ENCODE measurements around the gene ERC1. TPM values are rescaled to one million over a fixed set of nuclear protein-coding genes. Genes with fewer than 3 reads are reported as not detected.

Gene ERC1
- total RNA-seq, 2 donors from 2014 or later, result 26.9 to 41.9 TPM

DNA sequence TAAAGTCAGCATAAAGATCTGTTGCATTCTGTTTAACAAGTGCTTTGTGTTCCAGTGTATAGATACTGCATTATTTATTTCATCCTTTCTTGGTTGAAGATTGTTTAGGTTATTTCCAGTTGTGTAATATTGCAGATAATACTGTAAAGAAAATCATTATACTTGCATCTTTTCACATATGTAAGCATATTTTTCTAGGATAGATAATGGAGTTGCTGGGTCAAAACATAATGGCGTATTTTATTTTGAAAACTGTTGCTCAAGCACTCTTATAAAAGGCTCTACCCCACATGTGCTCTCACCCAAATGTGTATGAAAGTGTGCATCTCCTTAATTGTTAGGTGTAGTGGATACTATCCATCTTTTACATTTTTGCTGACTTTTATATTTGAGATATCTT is 329.0 kb downstream of the ERC1 start:
- H3K9ac ChIP-seq (ENCODE audit: low read depth in 2 of 2, low read length in 2 of 2), result no peak overlapping the region
- no peaks in the 10 kb centered on the region for H3K36me3 ChIP-seq
- TF ChIP-seq CTCF (IDR thresholded peaks at IDR 0.05), result no peak
- no peaks in the 10 kb centered on the region for H3K27me3 ChIP-seq
- no peaks in the 10 kb centered on the region for H3K4me1 ChIP-seq
- no peak overlapping the region for H3K27ac ChIP-seq
- no peaks in the 10 kb centered on the region for H3K9me3 ChIP-seq
- no peak for DNase-seq
- intact Hi-C loops (cut with DNase I), result no loop called here
- H3K4me3 ChIP-seq, result no peak overlapping the region

GRCh38 chr12:1322821-1323220 is 331.8 kb downstream of the ERC1 start:
- intact Hi-C loops (cut with DNase I), result no loop called here
- Histone ChIP-seq H3K4me3 (no peak overlapping the region), H3K4me1 (no peaks in the 10 kb centered on the region), H3K36me3 (no peaks in the 10 kb centered on the region), H3K9me3 (no peaks in the 10 kb centered on the region), H3K27me3 (no peaks in the 10 kb centered on the region), H3K27ac (no peak overlapping the region), H3K9ac (ENCODE audit: low read depth in 2 of 2, low read length in 2 of 2) (no peak overlapping the region)
- no peak for TF ChIP-seq CTCF (IDR thresholded peaks at IDR 0.05)
- DNase-seq, result no peak

DNA sequence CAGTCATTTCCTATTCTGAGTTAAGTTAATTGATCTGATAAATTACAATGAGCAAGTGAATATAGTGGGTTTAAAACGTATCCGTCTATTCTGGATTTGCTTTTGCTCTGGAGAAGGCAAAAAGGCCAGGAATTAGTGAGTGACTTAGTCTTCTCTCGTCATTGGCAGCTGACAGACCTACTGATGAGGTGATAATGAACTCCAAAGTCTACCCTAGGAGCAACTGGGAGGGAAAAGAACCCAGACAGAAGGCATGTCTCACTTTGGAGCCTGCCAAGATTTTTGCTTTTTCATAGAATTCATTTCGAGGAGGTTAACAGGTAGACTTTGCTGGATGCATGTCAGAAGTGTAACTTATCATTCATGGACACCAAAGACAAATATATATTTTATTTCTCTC is 333.1 kb downstream of the ERC1 start:
- H3K36me3 ChIP-seq, result no peaks in the 10 kb centered on the region
- DNase-seq, result no peak
- H3K27me3 ChIP-seq, result no peaks in the 10 kb centered on the region
- H3K4me1 ChIP-seq, result no peaks in the 10 kb centered on the region
- H3K27ac ChIP-seq, result no peak overlapping the region
- no peaks in the 10 kb centered on the region for H3K9me3 ChIP-seq
- H3K9ac ChIP-seq (ENCODE audit: low read depth in 2 of 2, low read length in 2 of 2), result no peak overlapping the region
- intact Hi-C loops (cut with DNase I), result no loop called here
- H3K4me3 ChIP-seq, result no peak overlapping the region
- no peak for TF ChIP-seq CTCF (IDR thresholded peaks at IDR 0.05)

- TF ChIP-seq CTCF (IDR thresholded peaks at IDR 0.05), result no peak
- no peak overlapping the region for H3K9ac ChIP-seq (ENCODE audit: low read depth in 2 of 2, low read length in 2 of 2)
- no peak overlapping the region for H3K4me3 ChIP-seq
- H3K36me3 ChIP-seq, result no peaks in the 10 kb centered on the region
- H3K27me3 ChIP-seq, result no peaks in the 10 kb centered on the region
- intact Hi-C loops (cut with DNase I), result no loop called here
- H3K27ac ChIP-seq, result no peak overlapping the region
- no peak for DNase-seq
- no peaks in the 10 kb centered on the region for H3K4me1 ChIP-seq
- no peaks in the 10 kb centered on the region for H3K9me3 ChIP-seq
Measured at GRCh38 chr12:1324910-1325309, 333.9 kb downstream of the ERC1 start.

- no peak overlapping the region for H3K4me3 ChIP-seq
- H3K9ac ChIP-seq (ENCODE audit: low read depth in 2 of 2, low read length in 2 of 2), result no peak overlapping the region
- H3K36me3 ChIP-seq, result no peaks in the 10 kb centered on the region
- H3K27me3 ChIP-seq, result no peaks in the 10 kb centered on the region
- intact Hi-C loops (cut with DNase I), result no loop called here
- H3K27ac ChIP-seq, result no peak overlapping the region
- TF ChIP-seq CTCF (IDR thresholded peaks at IDR 0.05), result no peak
- H3K9me3 ChIP-seq, result no peaks in the 10 kb centered on the region
- H3K4me1 ChIP-seq, result no peaks in the 10 kb centered on the region
- no peak for DNase-seq
Measured at GRCh38 chr12:1325666-1326065, 334.6 kb downstream of the ERC1 start.

DNA sequence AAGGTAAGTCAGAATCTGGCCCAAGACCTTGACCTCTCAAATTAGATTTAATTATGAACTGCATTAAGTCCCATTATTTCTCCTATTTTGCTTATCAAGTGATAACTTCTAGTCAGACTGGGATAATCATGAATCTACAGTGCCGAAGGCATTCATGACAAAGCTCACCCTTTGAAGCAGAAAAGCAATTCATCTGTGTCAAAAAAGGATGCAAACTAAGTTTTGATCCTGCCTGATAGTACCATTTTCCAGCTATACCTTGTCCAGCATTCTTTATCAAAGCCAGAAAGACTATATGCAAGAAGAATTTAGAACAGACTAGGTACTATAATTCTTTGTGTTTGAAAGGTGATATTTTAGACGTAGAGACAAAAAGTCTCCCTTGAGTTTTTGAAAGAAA is 335.2 kb downstream of the ERC1 start:
- H3K4me3 ChIP-seq, result no peak overlapping the region
- H3K27me3 ChIP-seq, result no peaks in the 10 kb centered on the region
- H3K27ac ChIP-seq, result no peak overlapping the region
- H3K36me3 ChIP-seq, result no peaks in the 10 kb centered on the region
- no peak overlapping the region for H3K9ac ChIP-seq (ENCODE audit: low read depth in 2 of 2, low read length in 2 of 2)
- DNase-seq, result no peak
- TF ChIP-seq CTCF (IDR thresholded peaks at IDR 0.05), result no peak
- intact Hi-C loops (cut with DNase I), result no loop called here
- H3K9me3 ChIP-seq, result no peaks in the 10 kb centered on the region
- no peaks in the 10 kb centered on the region for H3K4me1 ChIP-seq

Measured in colonic mucosa (tissue), 4 donors.